ENCODE data around the gene LDAF1. TPM values are rescaled to one million over a fixed set of nuclear protein-coding genes. Genes with fewer than 3 reads are reported as not detected.

The LDAF1 gene
- total and polyA plus RNA-seq, 2 of the 8 experiments (the other 6 are each of a cell fraction or from before 2014, with no cell fraction given): 32.4 to 34.2 TPM

DNA sequence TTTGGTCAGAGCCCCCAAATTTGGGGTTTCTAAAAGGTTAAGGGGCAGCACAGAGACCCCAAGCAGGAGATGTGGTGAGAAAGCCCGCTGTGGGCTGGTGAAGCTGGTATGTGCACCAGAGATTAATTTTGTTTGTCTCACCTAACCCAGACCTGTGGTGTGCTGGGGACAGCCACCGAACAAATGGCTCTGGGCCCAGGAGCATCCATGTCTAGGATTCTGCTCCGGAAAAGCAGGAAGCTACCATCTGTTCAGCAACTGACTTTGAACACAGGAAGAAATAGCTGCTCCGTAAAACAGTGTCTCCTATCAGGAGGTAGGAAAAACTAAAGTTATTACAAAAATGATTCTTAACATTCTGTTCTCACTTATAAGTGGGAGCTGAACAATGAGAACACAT is 55.6 kb downstream of the LDAF1 start (continued):
- TF ChIP-seq GTF2F1 (IDR thresholded peaks at IDR 0.05; ENCODE audit: borderline replicate concordance, low read depth, low read length) (no peak), SIRT6 (IDR thresholded peaks at IDR 0.05; ENCODE audit: low read length) (no peak)

All from H1 (cell line).